ENCODE results near the gene MCUR1.

- TF ChIP-seq CTCF (IDR thresholded peaks at IDR 0.05) (no peak), POLR2AphosphoS5 (IDR thresholded peaks at IDR 0.05; ENCODE audit: low read depth, low read length) (no peak), SIN3A (IDR thresholded peaks at IDR 0.05; ENCODE audit: borderline replicate concordance, insufficient read depth, low read depth, low read length) (no peak), TCF7L2 (IDR thresholded peaks at IDR 0.05; ENCODE audit: low read depth, low read length) (no peak)
Measured at GRCh38 chr6:13742961-13743735, 71.2 kb downstream of the MCUR1 start.

Measured in Panc1 (cell line).